ENCODE results near the gene IQSEC3. TPM values are rescaled to one million over a fixed set of nuclear protein-coding genes. Genes with fewer than 3 reads are reported as not detected.

Gene IQSEC3
- total and polyA plus RNA-seq, 2 donors from 2014 or later = 1.4 to 6.9 TPM

- peak in 4 of 5 donors; percentile 70 to 86 (median 77) for DNase-seq
- TF ChIP-seq CTCF (IDR thresholded peaks at IDR 0.05; ENCODE audit: borderline replicate concordance, extremely low read depth, insufficient read depth) = no peak
- no peak overlapping the region for H3K4me3 ChIP-seq (ENCODE audit: low read length in 3 of 3)
- peak overlapping the region; percentile 82 to 84 for H3K27ac ChIP-seq (ENCODE audit: low read depth in 2 of 2, low read length in 2 of 2)
- H3K27me3 ChIP-seq (ENCODE audit: control insufficient read depth, insufficient read depth, low read length) = no peaks in the 10 kb centered on the region
- FAIRE-seq = no peak
- intact Hi-C loops (cut with DNase I) = no loop called here
- peak overlapping the region in 1 of 3 donors; percentile 26 for H3K9ac ChIP-seq (ENCODE audit: low read length in 3 of 3)
- H3K36me3 ChIP-seq (ENCODE audit: control insufficient read depth in 2 of 3, insufficient read depth in 3 of 3, low read length in 3 of 3) = no peaks in the 10 kb centered on the region
- H3K4me1 ChIP-seq (ENCODE audit: control insufficient read depth in 2 of 3, insufficient read depth in 2 of 3, low read depth in 1 of 3, low read length in 3 of 3) = peaks cover 2 to 25% (median 17%) of the 10 kb centered on the region in 3 donors
- H3K9me3 ChIP-seq (ENCODE audit: control insufficient read depth in 2 of 3, insufficient read depth in 1 of 3, low read length in 3 of 3) = no peaks in the 10 kb centered on the region
Observed at GRCh38 chr12:145369-145960, 78.9 kb downstream of the IQSEC3 start.

GRCh38 chr12:147242-147641 lies 80.7 kb downstream of the IQSEC3 start:
- no peak overlapping the region for H3K27ac ChIP-seq (ENCODE audit: low read depth in 2 of 2, low read length in 2 of 2)
- H3K9ac ChIP-seq (ENCODE audit: low read length in 3 of 3) = no peak overlapping the region
- no peak for FAIRE-seq
- no peaks in the 10 kb centered on the region for H3K9me3 ChIP-seq (ENCODE audit: control insufficient read depth in 2 of 3, insufficient read depth in 1 of 3, low read length in 3 of 3)
- H3K4me3 ChIP-seq (ENCODE audit: low read length in 3 of 3) = no peak overlapping the region
- DNase-seq = peak in 1 of 5 donors; percentile 25
- no peaks in the 10 kb centered on the region for H3K27me3 ChIP-seq (ENCODE audit: control insufficient read depth, insufficient read depth, low read length)
- H3K36me3 ChIP-seq (ENCODE audit: control insufficient read depth in 2 of 3, insufficient read depth in 3 of 3, low read length in 3 of 3) = no peaks in the 10 kb centered on the region
- intact Hi-C loops (cut with DNase I) = no loop called here
- TF ChIP-seq CTCF (IDR thresholded peaks at IDR 0.05; ENCODE audit: borderline replicate concordance, extremely low read depth, insufficient read depth) = no peak
- H3K4me1 ChIP-seq (ENCODE audit: control insufficient read depth in 2 of 3, insufficient read depth in 2 of 3, low read depth in 1 of 3, low read length in 3 of 3) = peaks cover 2 to 25% (median 14%) of the 10 kb centered on the region in 3 donors

- H3K36me3 ChIP-seq (ENCODE audit: control insufficient read depth in 2 of 3, insufficient read depth in 3 of 3, low read length in 3 of 3) = no peaks in the 10 kb centered on the region
- H3K27me3 ChIP-seq (ENCODE audit: control insufficient read depth, insufficient read depth, low read length) = no peaks in the 10 kb centered on the region
- TF ChIP-seq CTCF (IDR thresholded peaks at IDR 0.05; ENCODE audit: borderline replicate concordance, extremely low read depth, insufficient read depth) = no peak
- no peak overlapping the region for H3K27ac ChIP-seq (ENCODE audit: low read depth in 2 of 2, low read length in 2 of 2)
- intact Hi-C loops (cut with DNase I) = no loop called here
- H3K9me3 ChIP-seq (ENCODE audit: control insufficient read depth in 2 of 3, insufficient read depth in 1 of 3, low read length in 3 of 3) = no peaks in the 10 kb centered on the region
- peak in 1 of 5 donors; percentile 63 for DNase-seq
- no peak overlapping the region for H3K9ac ChIP-seq (ENCODE audit: low read length in 3 of 3)
- no peak overlapping the region for H3K4me3 ChIP-seq (ENCODE audit: low read length in 3 of 3)
- H3K4me1 ChIP-seq (ENCODE audit: control insufficient read depth in 2 of 3, insufficient read depth in 2 of 3, low read depth in 1 of 3, low read length in 3 of 3) = peaks cover 2 to 29% (median 15%) of the 10 kb centered on the region in 3 donors
- FAIRE-seq = no peak
Observed at GRCh38 chr12:148676-149416, 82.3 kb downstream of the IQSEC3 start.

Measured in kidney (tissue), 14 donors.